DMS114 treated with DMSO at 0.1 percent for 48 hours (cell line): ENCODE data around the gene ZFTA.
A peak's percentile ranks its signal among the peaks of the same experiment; 100 is the strongest.

Source experiments
- DNase-seq: peaks from one replicate; lab custom pipeline; 2025; ENCODE audit not compliant: unreplicated experiment; lab: John Stamatoyannopoulos, UW

Gene ZFTA

GRCh38 chr11:63756919-63757761 is 11.4 kb downstream of the ZFTA start:
- no peak for DNase-seq

GRCh38 chr11:63749624-63750023 is 19.0 kb downstream of the ZFTA start:
- no peak for DNase-seq

DNA sequence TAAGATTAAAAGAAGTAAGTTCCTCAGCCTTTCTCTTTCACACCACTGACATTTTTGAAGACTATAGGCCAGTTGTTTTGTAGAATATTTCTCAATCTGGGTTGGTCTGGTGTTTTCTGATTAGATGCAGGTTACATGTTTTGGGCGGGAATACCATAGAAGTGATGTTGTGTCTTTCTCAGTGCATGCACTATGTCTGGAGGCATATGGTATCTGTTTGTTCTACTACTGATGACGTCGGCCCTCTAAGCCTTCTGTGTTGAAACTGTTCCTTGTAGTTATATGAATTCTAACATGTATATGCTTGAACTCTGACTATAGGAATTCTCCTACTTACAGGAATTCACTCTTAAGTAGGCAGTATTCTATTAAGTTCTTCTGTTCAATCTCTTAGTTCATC is 21.6 kb downstream of the ZFTA start:
- no peak for DNase-seq

- DNase-seq, result no peak
Measured at GRCh38 chr11:63745304-63746170, 23.0 kb downstream of the ZFTA start.

GRCh38 chr11:63738720-63739360 is 29.7 kb downstream of the ZFTA start:
- peak; percentile 70 for DNase-seq

DNA sequence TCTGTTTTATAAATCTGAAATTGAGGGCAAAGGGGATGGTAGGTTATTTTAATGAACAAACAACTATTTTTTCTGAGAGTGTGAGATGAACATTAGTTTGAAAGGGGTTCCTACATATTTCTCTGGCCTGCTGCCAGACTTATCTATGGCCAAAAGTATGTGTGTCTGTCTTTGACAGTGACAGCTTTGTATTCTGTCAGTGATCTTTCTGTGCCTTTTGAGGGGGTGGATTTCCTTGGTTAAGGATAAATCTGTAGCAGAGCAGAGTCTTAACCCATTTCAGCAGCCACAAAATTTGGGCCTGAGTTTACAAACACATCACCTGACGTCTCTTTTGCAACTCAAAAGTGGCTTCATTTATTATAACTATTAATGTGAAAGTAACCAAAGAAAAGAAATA is 30.9 kb downstream of the ZFTA start:
- DNase-seq, result no peak

GRCh38 chr11:63736864-63737263 is 31.7 kb downstream of the ZFTA start:
- no peak for DNase-seq

- no peak for DNase-seq
Measured at GRCh38 chr11:63729326-63729725, 39.2 kb downstream of the ZFTA start.

DNA sequence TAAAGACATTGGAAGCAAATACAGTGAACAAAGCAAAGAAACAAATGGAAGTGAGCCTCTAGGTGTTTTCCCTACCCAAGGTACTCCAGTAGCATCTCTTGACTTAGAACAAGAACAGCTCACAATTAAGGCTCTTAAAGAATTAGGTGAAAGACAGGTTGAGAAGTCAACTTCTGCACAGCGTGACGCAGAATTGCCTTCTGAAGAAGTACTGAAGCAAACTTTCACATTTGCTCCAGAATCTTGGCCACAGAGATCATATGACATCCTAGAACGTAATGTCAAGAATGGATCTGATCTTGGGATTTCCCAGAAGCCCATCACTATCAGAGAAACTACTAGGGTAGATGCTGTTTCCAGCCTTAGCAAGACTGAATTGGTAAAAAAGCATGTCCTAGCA is 48.0 kb downstream of the ZFTA start:
- DNase-seq, result no peak

- DNase-seq, result no peak
Measured at GRCh38 chr11:63719987-63720386, 48.6 kb downstream of the ZFTA start.

GRCh38 chr11:63719001-63719400 is 49.6 kb downstream of the ZFTA start:
- no peak for DNase-seq
